Transverse colon (tissue), 4 donors: ENCODE measurements around the gene CHRM5. TPM values are rescaled to one million over a fixed set of nuclear protein-coding genes. Genes with fewer than 3 reads are reported as not detected.

Experiments used
- DNase-seq: peaks from one replicate; pipeline ENCODE4 v3.0.0-alpha.2; 2019
- H3K27ac ChIP-seq, 4 donors: fragments of 200-600 bp; sonication (generic); 2 replicates each; pipeline ENCODE4 v1.5.1; 2016 to 2018; ENCODE audit warnings: inconsistent platforms in 4 of 4
- H3K27me3 ChIP-seq: fragments of 200-600 bp; sonication (generic); 2 replicates; pipeline ENCODE4 v1.5.1; 2017; ENCODE audit warnings: inconsistent platforms
- H3K36me3 ChIP-seq, 4 donors: fragments of 200-600 bp; sonication (generic); 2 replicates each; pipeline ENCODE4 v1.5.1; 2017 to 2019; ENCODE audit warnings: inconsistent platforms in 4 of 4
- H3K4me1 ChIP-seq, 4 donors: fragments of 200-600 bp; sonication (generic); 2 replicates each; pipeline ENCODE4 v1.5.1; 2017 to 2020; ENCODE audit warnings: inconsistent platforms in 4 of 4
- H3K4me3 ChIP-seq, 4 donors: fragments of 200-600 bp; sonication (generic); 1 replicate in 1 of 4; 2 replicates in 3 of 4; pipeline versions ENCODE4 v1.5.1 to v1.6.1; 2017 to 2019; ENCODE audit warnings: inconsistent platforms in 4 of 4
- H3K9me3 ChIP-seq, 2 donors: fragments of 200-600 bp; sonication (generic); 2 replicates each; pipeline ENCODE4 v1.5.1; 2017 to 2019; ENCODE audit warnings: inconsistent platforms in 2 of 2
- EP300 ChIP-seq: sonication (generic); formaldehyde crosslinking; IDR thresholded peaks from one replicate; pipeline ENCODE4 v1.6.1; 2017; ENCODE audit warnings: antibody characterized with exemption, low read depth
- POLR2A ChIP-seq: fragments of 450-650 bp; IDR thresholded peaks from one replicate; pipeline ENCODE4 v1.6.1; 2016; ENCODE audit warnings: antibody characterized with exemption, mild to moderate bottlenecking, moderate library complexity
- POLR2AphosphoS5 ChIP-seq, 3 donors: sonication (generic); formaldehyde crosslinking; IDR thresholded peaks; one replicate each; pipeline ENCODE4 v1.6.1; 2016; ENCODE audit warnings: antibody characterized with exemption in 3 of 3
- WGBS, 2 donors: methylation state at CpG; one replicate each; pipeline ENCODE4 v1.1.5; 2018; ENCODE audit warnings: low coverage in 1 of 2; 5-methylcytosine and 5-hydroxymethylcytosine counted together
- in situ Hi-C, 4 donors: fragments of 200-750 bp; cut with MboI; loops; one replicate each; pipeline versions ENCODE4 v1.15.0 to v1.15.1; 2017; ENCODE audit warnings: low sequenced_read_pairs in 3 of 4, low pct_ligation_motif_present in 1 of 4, low pct_unique_long_range_greater_than_20kb in 1 of 4
- intact Hi-C: fragments of 100-400 bp; cut with DNase I; formaldehyde crosslinking; loops from one replicate; pipeline ENCODE4 v1.15.1; 2023; ENCODE audit warnings: low total_unique reads
- total RNA-seq, 4 donors: library from RNA; depleted of rRNA; stranded (reverse); fragments of >200 nt; gene quantifications; one replicate each; pipeline ENCODE4 v1.1.0, GENCODE V29; 2016
- TF ChIP-seq, protein P1 (sequence below), 5 experiments: fragments of 200-600 bp in 3 of 5; fragments of 450-650 bp in 2 of 5; sonication (generic) in 3 of 5; IDR thresholded peaks; 1 replicate in 2 of 5; 2 replicates in 3 of 5; pipeline ENCODE4 v1.5.1; 2016 to 2017; ENCODE audit warnings: antibody characterized with exemption in 5 of 5, inconsistent platforms in 3 of 5, mild to moderate bottlenecking in 2 of 5, moderate library complexity in 1 of 5

The CHRM5 gene
- total RNA-seq, 4 donors from 2014 or later, result not detected

DNA sequence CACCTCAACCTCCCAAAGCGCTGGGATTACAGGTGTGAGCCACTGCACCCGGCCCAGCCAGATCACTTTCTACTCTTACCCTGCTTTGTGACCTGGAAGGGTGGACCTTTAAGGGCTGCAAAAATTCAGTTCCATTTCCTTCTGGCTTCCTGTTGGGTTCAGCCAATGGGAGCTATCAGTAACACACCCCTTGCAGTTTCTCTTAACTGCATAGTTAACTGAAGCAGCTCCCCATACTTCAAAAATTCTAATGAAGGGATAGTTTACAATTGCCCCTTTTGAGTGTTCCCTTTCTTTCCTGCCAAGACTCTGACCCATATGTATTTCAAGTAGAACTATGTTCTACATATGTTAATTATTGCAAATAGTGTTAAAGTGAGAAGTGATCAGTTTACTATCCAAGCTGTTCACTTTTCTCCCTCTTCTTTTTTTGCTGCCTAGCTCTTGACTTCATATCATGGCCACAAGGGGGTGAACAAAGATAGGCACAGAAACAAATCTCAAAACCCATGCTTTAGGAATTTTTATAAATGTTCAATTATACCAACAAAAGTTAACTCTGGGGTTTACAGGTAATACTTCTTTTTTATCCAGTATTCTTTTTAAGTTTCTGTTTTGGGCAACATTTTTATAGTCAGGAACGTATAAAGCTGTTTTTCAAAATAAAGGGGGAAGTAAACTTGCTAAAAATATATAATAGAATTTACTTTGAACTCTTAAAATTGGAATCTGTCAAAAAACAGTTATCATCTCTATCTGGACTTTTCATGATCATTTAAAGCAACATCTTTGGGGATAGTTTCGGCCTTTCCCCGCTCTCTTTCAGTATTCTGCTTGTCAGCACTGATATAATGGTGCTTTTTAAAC lies 141.7 kb downstream of the CHRM5 start:
- DNase-seq, result no peak
- in situ Hi-C loops, result loop anchor here in 2 of 4 donors (10.0 to 25.0 kb wide), 3 partner anchors 98 to 252 kb away; partner anchors contain the start of genes EMC4 (in 2 of the 2) and LPCAT4 (in 1 of the 2)

GRCh38 chr15:34111488-34111887 lies 143.2 kb downstream of the CHRM5 start:
- no peak for DNase-seq
- H3K4me3 ChIP-seq, result no peak overlapping the region
- 62% methylated on average over 5 to 6 of the region's 6 CpGs for WGBS, 2 donors
- intact Hi-C loops (no loop called here), in situ Hi-C loops (loop anchor here in 2 of 4 donors (25.0 kb wide), 2 partner anchors 99 to 251 kb away; partner anchors contain the start of gene LPCAT4 (in 1 of the 2))
- no peaks in the 10 kb centered on the region for H3K4me1 ChIP-seq
- no peak overlapping the region for H3K27ac ChIP-seq
- H3K36me3 ChIP-seq, result no peaks in the 10 kb centered on the region
- peaks cover 3% of the 10 kb centered on the region for H3K27me3 ChIP-seq
- no peak for TF ChIP-seq POLR2A
- no peak for TF ChIP-seq POLR2AphosphoS5 (IDR thresholded peaks at IDR 0.05)
- no peak for TF ChIP-seq EP300
- TF ChIP-seq, protein P1, sequence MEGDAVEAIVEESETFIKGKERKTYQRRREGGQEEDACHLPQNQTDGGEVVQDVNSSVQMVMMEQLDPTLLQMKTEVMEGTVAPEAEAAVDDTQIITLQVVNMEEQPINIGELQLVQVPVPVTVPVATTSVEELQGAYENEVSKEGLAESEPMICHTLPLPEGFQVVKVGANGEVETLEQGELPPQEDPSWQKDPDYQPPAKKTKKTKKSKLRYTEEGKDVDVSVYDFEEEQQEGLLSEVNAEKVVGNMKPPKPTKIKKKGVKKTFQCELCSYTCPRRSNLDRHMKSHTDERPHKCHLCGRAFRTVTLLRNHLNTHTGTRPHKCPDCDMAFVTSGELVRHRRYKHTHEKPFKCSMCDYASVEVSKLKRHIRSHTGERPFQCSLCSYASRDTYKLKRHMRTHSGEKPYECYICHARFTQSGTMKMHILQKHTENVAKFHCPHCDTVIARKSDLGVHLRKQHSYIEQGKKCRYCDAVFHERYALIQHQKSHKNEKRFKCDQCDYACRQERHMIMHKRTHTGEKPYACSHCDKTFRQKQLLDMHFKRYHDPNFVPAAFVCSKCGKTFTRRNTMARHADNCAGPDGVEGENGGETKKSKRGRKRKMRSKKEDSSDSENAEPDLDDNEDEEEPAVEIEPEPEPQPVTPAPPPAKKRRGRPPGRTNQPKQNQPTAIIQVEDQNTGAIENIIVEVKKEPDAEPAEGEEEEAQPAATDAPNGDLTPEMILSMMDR (IDR thresholded peaks at IDR 0.05), result no peak
- no peaks in the 10 kb centered on the region for H3K9me3 ChIP-seq

More for the DNA sequence above, 141.7 kb downstream of the CHRM5 start:
- Histone ChIP-seq H3K36me3 (no peaks in the 10 kb centered on the region), H3K9me3 (no peaks in the 10 kb centered on the region), H3K4me3 (no peak overlapping the region), H3K27me3 (no peaks in the 10 kb centered on the region), H3K4me1 (no peaks in the 10 kb centered on the region), H3K27ac (no peak overlapping the region)
- intact Hi-C loops, result loop anchor here (10.0 kb wide), 1 partner anchor 235 kb away; the partner anchor contains the start of genes NOP10 and NUTM1
- TF ChIP-seq, protein P1 (IDR thresholded peaks at IDR 0.05), result peak; percentile 33 to 47 (median 45)
- TF ChIP-seq POLR2AphosphoS5 (IDR thresholded peaks at IDR 0.05), result no peak
- 62 to 75% methylated on average over 3 to 5 of the region's 5 CpGs for WGBS, 2 donors

DNA sequence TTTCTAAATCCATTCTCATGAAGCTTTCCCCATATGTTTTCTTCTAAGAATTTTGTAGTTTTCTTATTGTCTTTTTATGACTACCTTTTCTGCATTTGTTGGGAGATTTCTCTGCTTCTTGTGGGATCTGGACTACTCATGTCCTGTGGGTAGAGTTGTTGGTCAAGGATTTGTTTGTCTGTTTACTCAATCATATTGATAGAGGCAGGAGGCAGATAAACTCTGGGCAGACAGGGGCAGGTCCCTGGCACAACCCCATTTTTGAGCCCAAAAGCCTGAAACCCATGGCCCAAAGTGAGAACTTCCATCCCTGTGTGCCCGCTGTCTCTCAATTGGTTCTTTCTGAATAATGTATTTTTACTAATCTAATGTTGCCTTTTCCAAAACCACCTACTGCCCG lies 145.9 kb downstream of the CHRM5 start:
- no peaks in the 10 kb centered on the region for H3K9me3 ChIP-seq
- no peak overlapping the region for H3K27ac ChIP-seq
- H3K36me3 ChIP-seq, result no peaks in the 10 kb centered on the region
- intact Hi-C loops (no loop called here), in situ Hi-C loops (loop anchor here in 2 of 4 donors (25.0 kb wide), 2 partner anchors 102 to 248 kb away; partner anchors contain the start of gene LPCAT4 (in 1 of the 2))
- no peaks in the 10 kb centered on the region for H3K4me1 ChIP-seq
- H3K4me3 ChIP-seq, result no peak overlapping the region
- no peak for DNase-seq
- 0 to 48% methylated on average over 1 to 2 of the region's 2 CpGs for WGBS, 2 donors
- H3K27me3 ChIP-seq, result peaks cover 3% of the 10 kb centered on the region
- TF ChIP-seq POLR2AphosphoS5 (IDR thresholded peaks at IDR 0.05) (no peak), POLR2A (no peak), EP300 (no peak)
- TF ChIP-seq, protein P1 (IDR thresholded peaks at IDR 0.05), result no peak

DNA sequence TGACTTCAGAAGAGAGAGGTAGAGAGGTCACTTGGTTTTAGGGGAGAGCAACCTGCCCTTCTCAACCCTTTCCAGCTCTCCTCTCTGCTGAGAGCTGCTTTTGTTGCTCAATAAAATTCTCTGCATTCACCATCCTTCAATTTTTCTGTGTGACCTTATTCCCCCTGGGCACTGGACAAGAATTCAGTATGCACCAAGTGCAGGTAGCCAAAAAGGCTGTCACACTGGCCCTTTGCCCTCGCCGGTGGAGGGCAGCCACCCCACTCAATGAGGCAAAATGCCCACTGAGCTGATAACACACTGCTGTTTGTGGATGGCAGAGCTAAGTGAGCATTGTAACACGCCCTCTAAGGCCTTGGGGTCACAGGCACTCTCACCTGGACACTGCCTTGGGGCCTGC lies 146.4 kb downstream of the CHRM5 start:
- Histone ChIP-seq H3K4me3 (no peak overlapping the region), H3K9me3 (no peaks in the 10 kb centered on the region), H3K36me3 (no peaks in the 10 kb centered on the region), H3K27me3 (peaks cover 3% of the 10 kb centered on the region), H3K27ac (no peak overlapping the region), H3K4me1 (no peaks in the 10 kb centered on the region)
- TF ChIP-seq POLR2A (no peak), EP300 (no peak), POLR2AphosphoS5 (IDR thresholded peaks at IDR 0.05) (no peak)
- TF ChIP-seq, protein P1 (IDR thresholded peaks at IDR 0.05), result no peak
- intact Hi-C loops (no loop called here), in situ Hi-C loops (loop anchor here in 2 of 4 donors (25.0 kb wide), 2 partner anchors 102 to 248 kb away; partner anchors contain the start of gene LPCAT4 (in 1 of the 2))
- WGBS, 2 donors, result 91% methylated on average over 3 of the region's 3 CpGs; no CpG with 5 or more reads in 1 of the 2 donors
- no peak for DNase-seq
